Heart left ventricle (tissue), 13 donors: Measurements from ENCODE around the gene STUM.

Experiments
- POLR2A ChIP-seq, 2 donors: fragments of 450-650 bp; IDR thresholded peaks; one replicate each; pipeline ENCODE4 v1.6.1; 2017; ENCODE audit warnings: antibody characterized with exemption in 2 of 2, mild to moderate bottlenecking in 2 of 2, moderate library complexity in 2 of 2
- TF ChIP-seq, protein P1 (sequence below), 12 donors: fragments of 200-600 bp; sonication (generic) in 4 of 12; IDR thresholded peaks; one replicate each; pipeline versions ENCODE4 v1.5.0 to v1.8.0; 2018 to 2022; ENCODE audit warnings: antibody characterized with exemption in 12 of 12, mild to moderate bottlenecking in 5 of 12
- donor health status: ischemic (EF 13 %, LVEDD 7.1; RV severe dilation, severe dysfunction).
- donor health status: DM: no; HTN: yes; CAD: no.
- donor health status: DM: no; HTN: no; CAD: no.
- donor health status: ischemic (EF 25% LVEDD 6.9; RV normal size, moderate dysfunction).
- donor health status: ischemic (EF 25% LVEDD 5.7; RV mildly dilated, moderate dysfunction).
- donor health status: ischemic (EF 35%, LVEDD 5.7; RV mildly dilated, moderate dysfunction).
- donor health status: nonischemic (EF 11% LVEDD 7.7; RV severe dilation, severe dysfunction).
- donor health status: DM: yes; HTN: yes; CAD: no.
- donor health status: PGD.
- donor health status: ischemic (EF 29% LVEDD 5.4; RV normal size, mild dysfunction).
- donor health status: nonischemic (EF 23%, LVEDD 6.1; RV moderate dilation, normal function).

DNA sequence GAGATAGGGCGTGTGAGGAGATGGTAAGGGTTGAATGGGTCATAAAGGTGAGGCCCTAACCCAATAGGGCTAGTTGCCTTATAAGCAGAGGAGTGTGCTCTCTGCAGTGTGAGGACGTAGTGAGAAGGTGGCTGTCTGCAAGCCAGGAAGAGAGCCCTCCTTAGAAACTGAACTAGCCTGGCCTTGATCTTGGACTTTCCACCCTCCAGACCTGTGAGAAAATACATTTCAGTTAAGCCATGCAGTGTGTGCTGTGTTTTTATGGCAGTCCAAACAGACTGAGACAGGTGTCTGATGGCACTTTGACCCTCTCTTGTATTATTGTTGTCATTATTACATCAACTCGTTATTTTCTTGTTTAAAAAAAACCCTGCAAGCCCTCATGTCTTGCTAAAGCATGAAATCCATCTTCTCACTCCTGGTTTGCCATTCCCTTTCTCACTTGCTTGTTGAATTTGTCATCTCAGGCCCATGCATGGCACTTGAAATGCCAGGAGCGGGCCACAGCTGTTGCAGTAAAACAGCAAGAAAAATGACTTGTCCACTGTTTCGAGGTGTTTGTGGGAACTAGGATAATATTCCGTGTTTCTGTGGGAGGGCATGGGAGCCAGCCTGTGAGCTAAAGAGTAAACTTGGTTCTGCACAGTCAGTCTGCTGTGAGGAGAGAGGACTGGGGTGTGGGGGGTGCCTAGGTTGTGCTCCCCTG is 78.6 kb downstream of the STUM start:
- TF ChIP-seq, protein P1, sequence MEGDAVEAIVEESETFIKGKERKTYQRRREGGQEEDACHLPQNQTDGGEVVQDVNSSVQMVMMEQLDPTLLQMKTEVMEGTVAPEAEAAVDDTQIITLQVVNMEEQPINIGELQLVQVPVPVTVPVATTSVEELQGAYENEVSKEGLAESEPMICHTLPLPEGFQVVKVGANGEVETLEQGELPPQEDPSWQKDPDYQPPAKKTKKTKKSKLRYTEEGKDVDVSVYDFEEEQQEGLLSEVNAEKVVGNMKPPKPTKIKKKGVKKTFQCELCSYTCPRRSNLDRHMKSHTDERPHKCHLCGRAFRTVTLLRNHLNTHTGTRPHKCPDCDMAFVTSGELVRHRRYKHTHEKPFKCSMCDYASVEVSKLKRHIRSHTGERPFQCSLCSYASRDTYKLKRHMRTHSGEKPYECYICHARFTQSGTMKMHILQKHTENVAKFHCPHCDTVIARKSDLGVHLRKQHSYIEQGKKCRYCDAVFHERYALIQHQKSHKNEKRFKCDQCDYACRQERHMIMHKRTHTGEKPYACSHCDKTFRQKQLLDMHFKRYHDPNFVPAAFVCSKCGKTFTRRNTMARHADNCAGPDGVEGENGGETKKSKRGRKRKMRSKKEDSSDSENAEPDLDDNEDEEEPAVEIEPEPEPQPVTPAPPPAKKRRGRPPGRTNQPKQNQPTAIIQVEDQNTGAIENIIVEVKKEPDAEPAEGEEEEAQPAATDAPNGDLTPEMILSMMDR (IDR thresholded peaks at IDR 0.05) = no peak
- TF ChIP-seq POLR2A (IDR thresholded peaks at IDR 0.05) = no peak
